ENCODE measurements around the gene ALDH6A1.

Gene ALDH6A1

GRCh38 chr14:74049876-74050495 is 34.3 kb downstream of the ALDH6A1 start:
- H3K27me3 ChIP-seq (ENCODE audit: insufficient read depth, low read length): no peaks in the 10 kb centered on the region
- peak overlapping the region; percentile 24 for H2AFZ ChIP-seq (ENCODE audit: low read length, unreplicated experiment)
- no peaks in the 10 kb centered on the region for H3K79me2 ChIP-seq (ENCODE audit: control insufficient read depth, insufficient read depth, low read length, unreplicated experiment)
- no peaks in the 10 kb centered on the region for H3K36me3 ChIP-seq (ENCODE audit: insufficient read depth, low read length)
- no peaks in the 10 kb centered on the region for H3K4me1 ChIP-seq (ENCODE audit: control insufficient read depth, insufficient read depth, low read length, unreplicated experiment)
- no peak overlapping the region for H3K27ac ChIP-seq (ENCODE audit: low read depth, low read length)
- no peak overlapping the region for H3K4me3 ChIP-seq (ENCODE audit: low read depth, low read length)

GRCh38 chr14:74048281-74048680 is 36.0 kb downstream of the ALDH6A1 start:
- Histone ChIP-seq H3K79me2 (ENCODE audit: control insufficient read depth, insufficient read depth, low read length, unreplicated experiment) (no peaks in the 10 kb centered on the region), H3K27me3 (ENCODE audit: insufficient read depth, low read length) (no peaks in the 10 kb centered on the region), H3K4me1 (ENCODE audit: control insufficient read depth, insufficient read depth, low read length, unreplicated experiment) (no peaks in the 10 kb centered on the region), H2AFZ (ENCODE audit: low read length, unreplicated experiment) (no peak overlapping the region), H3K36me3 (ENCODE audit: insufficient read depth, low read length) (no peaks in the 10 kb centered on the region), H3K27ac (ENCODE audit: low read depth, low read length) (no peak overlapping the region), H3K4me3 (ENCODE audit: low read depth, low read length) (no peak overlapping the region)

- no peaks in the 10 kb centered on the region for H3K79me2 ChIP-seq (ENCODE audit: control insufficient read depth, insufficient read depth, low read length, unreplicated experiment)
- H3K4me3 ChIP-seq (ENCODE audit: low read depth, low read length): no peak overlapping the region
- no peaks in the 10 kb centered on the region for H3K27me3 ChIP-seq (ENCODE audit: insufficient read depth, low read length)
- no peaks in the 10 kb centered on the region for H3K36me3 ChIP-seq (ENCODE audit: insufficient read depth, low read length)
- H3K27ac ChIP-seq (ENCODE audit: low read depth, low read length): no peak overlapping the region
- H2AFZ ChIP-seq (ENCODE audit: low read length, unreplicated experiment): no peak overlapping the region
- H3K4me1 ChIP-seq (ENCODE audit: control insufficient read depth, insufficient read depth, low read length, unreplicated experiment): no peaks in the 10 kb centered on the region
Observed at GRCh38 chr14:74045522-74045921, 38.7 kb downstream of the ALDH6A1 start.

GRCh38 chr14:74042296-74042695 is 42.0 kb downstream of the ALDH6A1 start:
- H3K27me3 ChIP-seq (ENCODE audit: insufficient read depth, low read length): no peaks in the 10 kb centered on the region
- H3K36me3 ChIP-seq (ENCODE audit: insufficient read depth, low read length): no peaks in the 10 kb centered on the region
- no peak overlapping the region for H3K27ac ChIP-seq (ENCODE audit: low read depth, low read length)
- H3K79me2 ChIP-seq (ENCODE audit: control insufficient read depth, insufficient read depth, low read length, unreplicated experiment): no peaks in the 10 kb centered on the region
- no peak overlapping the region for H3K4me3 ChIP-seq (ENCODE audit: low read depth, low read length)
- no peaks in the 10 kb centered on the region for H3K4me1 ChIP-seq (ENCODE audit: control insufficient read depth, insufficient read depth, low read length, unreplicated experiment)
- H2AFZ ChIP-seq (ENCODE audit: low read length, unreplicated experiment): no peak overlapping the region

- Histone ChIP-seq H3K27ac (ENCODE audit: low read depth, low read length) (no peak overlapping the region), H3K27me3 (ENCODE audit: insufficient read depth, low read length) (no peaks in the 10 kb centered on the region), H3K4me3 (ENCODE audit: low read depth, low read length) (no peak overlapping the region), H2AFZ (ENCODE audit: low read length, unreplicated experiment) (no peak overlapping the region), H3K36me3 (ENCODE audit: insufficient read depth, low read length) (no peaks in the 10 kb centered on the region), H3K4me1 (ENCODE audit: control insufficient read depth, insufficient read depth, low read length, unreplicated experiment) (no peaks in the 10 kb centered on the region), H3K79me2 (ENCODE audit: control insufficient read depth, insufficient read depth, low read length, unreplicated experiment) (no peaks in the 10 kb centered on the region)
Observed at GRCh38 chr14:74038020-74038859, 46.0 kb downstream of the ALDH6A1 start.

DNA sequence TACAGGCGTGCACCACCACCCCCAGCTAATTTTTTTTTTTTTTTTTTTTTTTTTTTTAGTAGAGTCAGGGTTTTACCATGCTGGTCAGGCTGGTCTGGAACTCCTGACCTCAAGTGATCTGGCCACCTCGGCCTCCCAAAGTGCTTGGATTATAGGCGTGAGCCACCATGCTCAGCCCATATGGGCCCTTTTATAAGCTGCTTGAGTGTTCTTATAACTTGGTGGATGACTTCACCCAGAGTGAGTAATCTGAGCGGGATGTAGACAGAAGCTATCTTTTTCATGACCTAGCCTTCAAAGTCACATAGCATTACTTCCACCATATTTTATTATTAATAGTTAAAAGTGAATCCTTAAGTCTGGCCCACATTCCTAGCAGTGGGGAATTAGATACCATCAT is 48.7 kb downstream of the ALDH6A1 start:
- Histone ChIP-seq H3K79me2 (ENCODE audit: control insufficient read depth, insufficient read depth, low read length, unreplicated experiment) (no peaks in the 10 kb centered on the region), H3K36me3 (ENCODE audit: insufficient read depth, low read length) (no peaks in the 10 kb centered on the region), H3K27me3 (ENCODE audit: insufficient read depth, low read length) (no peaks in the 10 kb centered on the region), H3K27ac (ENCODE audit: low read depth, low read length) (no peak overlapping the region), H3K4me3 (ENCODE audit: low read depth, low read length) (no peak overlapping the region), H3K4me1 (ENCODE audit: control insufficient read depth, insufficient read depth, low read length, unreplicated experiment) (no peaks in the 10 kb centered on the region), H2AFZ (ENCODE audit: low read length, unreplicated experiment) (no peak overlapping the region)

DNA sequence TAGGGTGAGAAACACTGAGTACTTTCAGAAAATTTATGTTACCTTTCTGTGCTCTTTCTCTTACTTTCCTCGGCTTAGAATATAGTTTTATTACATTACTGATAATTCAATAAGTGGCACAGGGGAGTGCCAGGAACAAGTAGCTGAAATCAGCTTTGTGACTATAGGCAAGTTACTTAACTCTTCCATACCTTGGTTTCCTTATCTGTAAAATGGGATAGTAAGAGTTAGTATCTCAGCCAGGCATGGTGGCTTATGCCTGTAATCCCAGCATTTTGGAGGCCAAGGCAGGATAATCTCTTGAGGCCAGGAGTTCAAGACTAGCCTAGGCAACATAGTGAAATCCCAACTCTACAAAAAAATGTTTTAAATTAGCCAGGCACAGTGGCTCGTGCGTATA is 49.7 kb downstream of the ALDH6A1 start:
- Histone ChIP-seq H3K79me2 (ENCODE audit: control insufficient read depth, insufficient read depth, low read length, unreplicated experiment) (no peaks in the 10 kb centered on the region), H3K4me1 (ENCODE audit: control insufficient read depth, insufficient read depth, low read length, unreplicated experiment) (no peaks in the 10 kb centered on the region), H3K4me3 (ENCODE audit: low read depth, low read length) (no peak overlapping the region), H3K27me3 (ENCODE audit: insufficient read depth, low read length) (no peaks in the 10 kb centered on the region), H3K36me3 (ENCODE audit: insufficient read depth, low read length) (no peaks in the 10 kb centered on the region), H2AFZ (ENCODE audit: low read length, unreplicated experiment) (no peak overlapping the region), H3K27ac (ENCODE audit: low read depth, low read length) (no peak overlapping the region)

DNA sequence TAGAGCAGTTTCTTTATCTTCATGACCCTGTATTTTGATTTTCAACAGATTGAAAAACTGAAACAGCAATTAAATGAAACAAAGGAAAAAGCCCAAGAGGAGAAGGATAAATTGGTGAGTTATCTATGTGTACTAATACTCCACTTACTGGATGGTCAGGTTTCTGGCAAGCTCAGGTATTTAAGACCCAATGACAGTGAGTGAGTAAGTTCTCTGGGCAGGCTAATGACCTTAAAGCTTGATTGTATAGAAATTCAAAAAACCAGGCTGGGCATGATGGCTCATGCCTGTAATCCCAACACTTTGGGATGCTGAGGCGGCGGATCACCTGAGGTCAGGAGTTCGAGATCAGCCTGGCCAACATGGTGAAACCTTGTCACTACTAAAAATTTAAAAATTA is 55.1 kb downstream of the ALDH6A1 start:
- no peaks in the 10 kb centered on the region for H3K27me3 ChIP-seq (ENCODE audit: insufficient read depth, low read length)

GRCh38 chr14:74022346-74022745 is 61.9 kb downstream of the ALDH6A1 start:
- no peaks in the 10 kb centered on the region for H3K27me3 ChIP-seq (ENCODE audit: insufficient read depth, low read length)
- H3K79me2 ChIP-seq (ENCODE audit: control insufficient read depth, insufficient read depth, low read length, unreplicated experiment): no peaks in the 10 kb centered on the region
- no peak overlapping the region for H3K27ac ChIP-seq (ENCODE audit: low read depth, low read length)
- no peaks in the 10 kb centered on the region for H3K36me3 ChIP-seq (ENCODE audit: insufficient read depth, low read length)
- H3K4me3 ChIP-seq (ENCODE audit: low read depth, low read length): no peak overlapping the region
- no peaks in the 10 kb centered on the region for H3K4me1 ChIP-seq (ENCODE audit: control insufficient read depth, insufficient read depth, low read length, unreplicated experiment)
- H2AFZ ChIP-seq (ENCODE audit: low read length, unreplicated experiment): no peak overlapping the region

More for the DNA sequence above, 55.1 kb downstream of the ALDH6A1 start:
- Histone ChIP-seq H3K27ac (ENCODE audit: low read depth, low read length) (no peak overlapping the region), H3K36me3 (ENCODE audit: insufficient read depth, low read length) (no peaks in the 10 kb centered on the region), H2AFZ (ENCODE audit: low read length, unreplicated experiment) (no peak overlapping the region), H3K4me3 (ENCODE audit: low read depth, low read length) (no peak overlapping the region), H3K4me1 (ENCODE audit: control insufficient read depth, insufficient read depth, low read length, unreplicated experiment) (no peaks in the 10 kb centered on the region), H3K79me2 (ENCODE audit: control insufficient read depth, insufficient read depth, low read length, unreplicated experiment) (no peaks in the 10 kb centered on the region)

GRCh38 chr14:74019408-74020137 is 64.7 kb downstream of the ALDH6A1 start:
- Histone ChIP-seq H3K27ac (ENCODE audit: low read depth, low read length) (peak overlapping the region; percentile 94), H3K79me2 (ENCODE audit: control insufficient read depth, insufficient read depth, low read length, unreplicated experiment) (no peaks in the 10 kb centered on the region), H3K27me3 (ENCODE audit: insufficient read depth, low read length) (no peaks in the 10 kb centered on the region), H3K4me1 (ENCODE audit: control insufficient read depth, insufficient read depth, low read length, unreplicated experiment) (no peaks in the 10 kb centered on the region), H2AFZ (ENCODE audit: low read length, unreplicated experiment) (peak overlapping the region; percentile 50), H3K4me3 (ENCODE audit: low read depth, low read length) (peak overlapping the region; percentile 97), H3K36me3 (ENCODE audit: insufficient read depth, low read length) (no peaks in the 10 kb centered on the region)
